HepG2 (cell line): ENCODE data around the gene PDZD11.

Source experiments
- CTCF ChIP-seq: sonication (generic); formaldehyde crosslinking; IDR thresholded peaks from 2 replicates; pipeline ENCODE4 v1.5.0; 2020; ENCODE audit warnings: mild to moderate bottlenecking, missing genetic modification reagents, moderate library complexity
- HINFP ChIP-seq: sonication (generic); formaldehyde crosslinking; IDR thresholded peaks from 2 replicates; pipeline ENCODE4 v1.4.0; 2020; ENCODE audit warnings: low read depth, mild to moderate bottlenecking, missing genetic modification reagents
- MAX ChIP-seq: IDR thresholded peaks from 2 replicates; pipeline ENCODE4 v1.6.1; 2012; ENCODE audit warnings: inconsistent platforms
- MYNN ChIP-seq: sonication (generic); formaldehyde crosslinking; IDR thresholded peaks from 2 replicates; pipeline ENCODE4 v1.4.0; 2020; ENCODE audit warnings: mild to moderate bottlenecking, low read depth, missing genetic modification reagents
- PAXIP1 ChIP-seq: sonication (generic); formaldehyde crosslinking; conservative IDR thresholded peaks from 2 replicates; pipeline ENCODE4 v1.4.0; 2020; ENCODE audit warnings: mild to moderate bottlenecking, missing genetic modification reagents, moderate library complexity
- POLR2A ChIP-seq, 2 experiments: IDR thresholded peaks; 2 replicates each; pipeline ENCODE4 v1.6.1; 2011; ENCODE audit warnings: low read depth in 2 of 2, low read length in 2 of 2, mild to moderate bottlenecking in 1 of 2, moderate library complexity in 1 of 2; ENCODE audit not compliant: insufficient read depth in 1 of 2
- POLR2AphosphoS5 ChIP-seq: IDR thresholded peaks from 2 replicates; pipeline ENCODE4 v1.6.1; 2012; ENCODE audit warnings: low read depth, low read length
- ZNF207 ChIP-seq: fragments of 450-650 bp; IDR thresholded peaks from 2 replicates; pipeline ENCODE4 v1.6.1; 2016; ENCODE audit warnings: antibody characterized with exemption, borderline replicate concordance
- ZNF644 ChIP-seq: IDR thresholded peaks from 2 replicates; pipeline ENCODE4 v1.6.1; 2016; ENCODE audit warnings: low read depth

- TF ChIP-seq PAXIP1 (CRISPR knock-in tag) (no peak), POLR2AphosphoS5 (no peak), CTCF (CRISPR knock-in tag) (no peak), MAX (no peak), ZNF207 (no peak), POLR2A (IDR thresholded peaks at IDR 0.05; ENCODE audit: insufficient read depth in 1 of 2, low read depth in 2 of 2, low read length in 2 of 2) (no peak), HINFP (CRISPR knock-in tag) (no peak), MYNN (CRISPR knock-in tag) (no peak), ZNF644 (CRISPR knock-in tag) (no peak)
Observed at GRCh38 chrX:70336767-70337166, 47.0 kb upstream of the PDZD11 start.
